ENCODE data around the gene NF1. TPM values are rescaled to one million over a fixed set of nuclear protein-coding genes. Genes with fewer than 3 reads are reported as not detected.

Gene NF1
- total and polyA plus RNA-seq, 7 donors, result 4.8 to 83.8 (median 40.7) TPM

DNA sequence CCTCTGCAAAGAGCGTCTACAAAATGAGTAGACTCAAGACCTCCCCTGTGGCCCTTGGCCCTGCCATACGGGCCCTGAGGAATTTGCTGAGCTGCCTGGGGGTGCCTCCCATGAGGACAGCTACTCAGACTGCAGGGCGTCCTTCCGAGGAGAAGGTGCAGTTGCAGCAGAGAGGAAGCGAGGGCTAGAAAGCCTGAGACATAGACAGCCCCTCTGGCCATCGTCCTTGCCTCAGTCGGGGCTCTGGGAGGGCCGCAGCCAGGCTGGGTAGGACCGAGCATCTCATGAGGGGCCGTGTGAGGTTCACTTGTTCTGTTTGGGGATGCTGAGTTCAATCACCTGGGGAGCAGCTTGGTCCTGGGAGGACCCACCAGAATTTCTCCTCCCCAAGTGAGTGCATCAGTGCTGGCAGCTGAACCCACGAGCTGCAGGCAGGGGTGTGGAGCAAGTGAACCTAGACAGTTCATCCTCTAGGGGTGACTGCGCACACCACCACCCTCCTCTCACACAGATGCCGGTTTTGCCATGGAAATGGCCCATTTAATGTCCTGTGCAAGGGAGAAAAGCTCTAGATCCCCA, 317.0 kb downstream of the NF1 start:
- intact Hi-C loops (cut with DNase I), result no loop called here
- WGBS, 2 donors, result 86 to 87% methylated on average over 13 of the region's 13 CpGs
- Histone ChIP-seq H3K9me3 (no peaks in the 10 kb centered on the region), H3K36me3 (no peaks in the 10 kb centered on the region), H3K27ac (no peak overlapping the region), H3K4me1 (no peaks in the 10 kb centered on the region), H3K4me3 (no peak overlapping the region), H3K27me3 (no peaks in the 10 kb centered on the region)
- TF ChIP-seq EP300 (IDR thresholded peaks at IDR 0.05) (no peak), POLR2AphosphoS5 (IDR thresholded peaks at IDR 0.05) (no peak), POLR2A (IDR thresholded peaks at IDR 0.05) (no peak)
- TF ChIP-seq, protein P1, sequence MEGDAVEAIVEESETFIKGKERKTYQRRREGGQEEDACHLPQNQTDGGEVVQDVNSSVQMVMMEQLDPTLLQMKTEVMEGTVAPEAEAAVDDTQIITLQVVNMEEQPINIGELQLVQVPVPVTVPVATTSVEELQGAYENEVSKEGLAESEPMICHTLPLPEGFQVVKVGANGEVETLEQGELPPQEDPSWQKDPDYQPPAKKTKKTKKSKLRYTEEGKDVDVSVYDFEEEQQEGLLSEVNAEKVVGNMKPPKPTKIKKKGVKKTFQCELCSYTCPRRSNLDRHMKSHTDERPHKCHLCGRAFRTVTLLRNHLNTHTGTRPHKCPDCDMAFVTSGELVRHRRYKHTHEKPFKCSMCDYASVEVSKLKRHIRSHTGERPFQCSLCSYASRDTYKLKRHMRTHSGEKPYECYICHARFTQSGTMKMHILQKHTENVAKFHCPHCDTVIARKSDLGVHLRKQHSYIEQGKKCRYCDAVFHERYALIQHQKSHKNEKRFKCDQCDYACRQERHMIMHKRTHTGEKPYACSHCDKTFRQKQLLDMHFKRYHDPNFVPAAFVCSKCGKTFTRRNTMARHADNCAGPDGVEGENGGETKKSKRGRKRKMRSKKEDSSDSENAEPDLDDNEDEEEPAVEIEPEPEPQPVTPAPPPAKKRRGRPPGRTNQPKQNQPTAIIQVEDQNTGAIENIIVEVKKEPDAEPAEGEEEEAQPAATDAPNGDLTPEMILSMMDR (IDR thresholded peaks at IDR 0.05), result no peak
- DNase-seq, result peak; percentile 40

DNA sequence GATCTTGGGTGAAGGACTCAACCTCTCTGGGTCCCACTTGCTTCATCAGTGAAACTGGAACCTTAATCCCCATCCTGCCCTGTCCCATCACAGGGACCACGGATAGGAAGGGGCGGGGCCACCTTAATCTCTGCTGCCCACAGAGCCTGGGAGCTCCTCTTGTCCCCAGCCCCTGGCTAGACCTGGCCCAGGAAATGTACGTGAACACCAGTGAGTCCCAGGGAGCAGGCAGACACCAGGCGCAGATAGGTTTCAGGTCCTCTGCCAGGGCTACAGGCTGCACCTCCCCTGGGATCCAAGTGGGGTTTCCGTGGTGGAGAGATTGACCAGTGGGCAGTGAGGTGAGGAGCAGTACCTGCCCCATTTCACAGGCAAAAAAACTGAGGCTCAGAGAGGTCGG, 317.7 kb downstream of the NF1 start:
- no peaks in the 10 kb centered on the region for H3K27me3 ChIP-seq
- no peaks in the 10 kb centered on the region for H3K4me1 ChIP-seq
- intact Hi-C loops (cut with DNase I), result no loop called here
- WGBS, 2 donors, result 66 to 75% methylated on average over 6 of the region's 6 CpGs
- TF ChIP-seq POLR2AphosphoS5 (IDR thresholded peaks at IDR 0.05) (no peak), POLR2A (IDR thresholded peaks at IDR 0.05) (no peak), EP300 (IDR thresholded peaks at IDR 0.05) (no peak)
- TF ChIP-seq, protein P1 (IDR thresholded peaks at IDR 0.05), result no peak
- no peaks in the 10 kb centered on the region for H3K36me3 ChIP-seq
- H3K9me3 ChIP-seq, result no peaks in the 10 kb centered on the region
- DNase-seq, result peak; percentile 34
- H3K27ac ChIP-seq, result no peak overlapping the region
- no peak overlapping the region for H3K4me3 ChIP-seq

DNA sequence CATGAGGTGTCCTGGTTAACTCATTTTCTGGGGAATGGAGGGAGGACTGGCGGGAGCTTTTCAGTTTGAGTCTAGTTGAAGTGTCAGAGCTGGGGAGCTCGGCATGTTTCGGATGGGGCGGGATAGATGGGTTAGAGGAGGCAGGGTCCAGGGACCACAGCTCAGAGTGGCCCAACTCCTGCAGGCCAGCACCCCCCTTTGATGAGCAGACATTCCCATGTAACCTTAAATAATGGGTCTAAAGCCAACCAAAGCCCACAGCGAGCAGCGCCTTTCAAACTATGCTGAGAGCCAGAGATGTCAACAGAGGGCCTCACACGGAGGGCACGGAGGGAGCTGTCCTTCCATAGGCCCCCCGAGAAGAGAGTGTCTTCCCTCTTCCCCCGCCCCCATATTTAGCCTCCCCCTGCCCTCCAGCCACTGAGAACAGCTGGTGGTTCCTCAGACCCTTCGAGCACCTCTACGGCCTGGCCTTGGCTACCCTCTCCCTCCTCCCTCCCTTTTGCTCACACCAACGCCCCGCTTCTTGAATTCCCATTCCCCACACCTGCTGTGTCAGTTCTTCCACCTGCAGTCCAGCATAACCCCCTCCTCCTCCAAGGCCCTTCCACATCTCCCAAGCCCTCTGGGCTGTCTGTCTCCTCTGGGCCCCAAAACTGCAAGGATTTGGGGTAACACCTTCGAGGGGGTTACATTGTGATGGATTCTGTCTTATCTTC, 318.5 kb downstream of the NF1 start:
- H3K9me3 ChIP-seq, result no peaks in the 10 kb centered on the region
- intact Hi-C loops (cut with DNase I), result no loop called here
- H3K36me3 ChIP-seq, result no peaks in the 10 kb centered on the region
- no peaks in the 10 kb centered on the region for H3K27me3 ChIP-seq
- 80 to 84% methylated on average over 15 of the region's 15 CpGs for WGBS, 2 donors
- TF ChIP-seq POLR2AphosphoS5 (IDR thresholded peaks at IDR 0.05) (no peak), EP300 (IDR thresholded peaks at IDR 0.05) (no peak), POLR2A (IDR thresholded peaks at IDR 0.05) (no peak)
- TF ChIP-seq, protein P1 (IDR thresholded peaks at IDR 0.05), result no peak
- H3K4me3 ChIP-seq, result no peak overlapping the region
- no peak overlapping the region for H3K27ac ChIP-seq
- peak; percentile 46 for DNase-seq
- H3K4me1 ChIP-seq, result no peaks in the 10 kb centered on the region

DNA sequence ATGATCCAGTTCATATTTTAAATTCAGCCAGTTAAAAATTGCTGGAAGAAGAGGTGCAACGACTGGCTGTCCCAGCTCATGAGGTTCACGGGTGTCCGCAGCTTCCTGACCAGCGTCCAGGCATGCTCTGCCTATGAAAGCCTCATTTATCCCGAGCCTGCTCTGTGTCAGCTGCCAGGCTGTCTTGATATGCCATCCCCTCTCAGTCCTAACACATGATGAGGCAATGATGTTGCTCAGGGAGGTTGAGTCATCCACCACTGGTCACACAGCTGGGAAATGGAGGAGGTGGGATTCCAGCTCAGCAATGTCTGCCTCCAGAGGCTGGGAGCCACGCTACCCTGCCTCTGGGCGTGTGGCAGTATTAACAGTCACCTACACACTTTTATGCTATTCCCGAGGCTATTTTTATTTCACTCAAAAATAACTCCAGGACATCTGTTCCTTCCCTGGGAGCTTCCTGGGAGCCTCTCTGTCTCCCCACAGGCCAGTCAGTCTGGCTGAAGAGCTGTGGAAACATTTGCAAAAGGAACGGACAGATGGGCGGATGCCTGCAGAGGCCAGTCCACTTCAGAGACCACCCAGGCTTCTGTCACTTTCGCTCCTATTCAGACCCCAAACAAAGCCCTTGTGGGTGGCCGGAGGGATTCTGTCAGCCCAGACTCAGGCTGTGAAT, 319.2 kb downstream of the NF1 start:
- DNase-seq, result peak; percentile 56
- Histone ChIP-seq H3K9me3 (no peaks in the 10 kb centered on the region), H3K27ac (no peak overlapping the region), H3K27me3 (no peaks in the 10 kb centered on the region), H3K36me3 (no peaks in the 10 kb centered on the region), H3K4me1 (no peaks in the 10 kb centered on the region), H3K4me3 (no peak overlapping the region)
- TF ChIP-seq EP300 (IDR thresholded peaks at IDR 0.05) (no peak), POLR2AphosphoS5 (IDR thresholded peaks at IDR 0.05) (no peak), POLR2A (IDR thresholded peaks at IDR 0.05) (no peak)
- TF ChIP-seq, protein P1 (IDR thresholded peaks at IDR 0.05), result no peak
- 68 to 72% methylated on average over 12 of the region's 12 CpGs for WGBS, 2 donors
- intact Hi-C loops (cut with DNase I), result no loop called here

All from sigmoid colon (tissue), 7 donors.